Measurements from ENCODE around the gene C6orf136.
A peak's percentile ranks its signal among the peaks of the same experiment; 100 is the strongest.

The C6orf136 gene

GRCh38 chr6:30676660-30677285, 29.8 kb downstream of the C6orf136 start:
- Histone ChIP-seq H2BK5ac (ENCODE audit: low read length) (peak overlapping the region; percentile 24), H4K8ac (ENCODE audit: low read depth, low read length) (no peak overlapping the region), H3K4me2 (ENCODE audit: insufficient read depth, low read length, poor library complexity, severe bottlenecking) (no peak overlapping the region), H2AK5ac (ENCODE audit: low read depth, low read length) (no peak overlapping the region), H3K27ac (replicated peaks; ENCODE audit: low read length) (no peak overlapping the region), H2AFZ (ENCODE audit: low read length) (no peak overlapping the region), H3K79me1 (ENCODE audit: low read depth, low read length) (peaks cover 6% of the 10 kb centered on the region), H3K9ac (ENCODE audit: low read depth, low read length, poor library complexity) (no peak overlapping the region), H3K27me3 (ENCODE audit: control insufficient read depth in 3 of 3, insufficient read depth in 3 of 3, low read depth in 1 of 3, low read length in 3 of 3) (no peaks in the 10 kb centered on the region), H3K4ac (ENCODE audit: low read length) (no peak overlapping the region), H3K14ac (ENCODE audit: low read length) (no peak overlapping the region), H2BK120ac (ENCODE audit: low read depth, low read length) (no peak overlapping the region), H2BK15ac (ENCODE audit: low read length) (no peak overlapping the region), H3K23ac (ENCODE audit: low read depth, low read length, poor library complexity) (no peak overlapping the region), H2BK12ac (ENCODE audit: low read length) (no peak overlapping the region), H3K4me1 (ENCODE audit: control insufficient read depth in 2 of 2, insufficient read depth in 1 of 2, low read depth in 1 of 2, low read length in 2 of 2) (peaks cover 8 to 12% of the 10 kb centered on the region in 2 donors), H3K18ac (ENCODE audit: low read length) (no peak overlapping the region), H4K91ac (ENCODE audit: low read depth, low read length, poor library complexity) (no peak overlapping the region), H3K36me3 (replicated peaks in 1 of 2; ENCODE audit: control insufficient read depth in 2 of 2, insufficient read depth in 2 of 2, low read length in 2 of 2) (peaks cover 23 to 54% of the 10 kb centered on the region in 2 donors), H3K9me3 (replicated peaks in 1 of 2; ENCODE audit: control insufficient read depth in 2 of 2, insufficient read depth in 1 of 2, low read depth in 1 of 2, low read length in 2 of 2) (no peaks in the 10 kb centered on the region), H3K4me3 (ENCODE audit: low read length in 2 of 2) (no peak overlapping the region)
- no CpG with 5 or more reads among the region's 10 CpGs for WGBS, 2 donors (ENCODE audit: extremely low coverage in 2 of 2, insufficient read length in 2 of 2, insufficient replicate concordance in 1 of 2)
- DNase-seq (ENCODE audit: low spot score): no peak

DNA sequence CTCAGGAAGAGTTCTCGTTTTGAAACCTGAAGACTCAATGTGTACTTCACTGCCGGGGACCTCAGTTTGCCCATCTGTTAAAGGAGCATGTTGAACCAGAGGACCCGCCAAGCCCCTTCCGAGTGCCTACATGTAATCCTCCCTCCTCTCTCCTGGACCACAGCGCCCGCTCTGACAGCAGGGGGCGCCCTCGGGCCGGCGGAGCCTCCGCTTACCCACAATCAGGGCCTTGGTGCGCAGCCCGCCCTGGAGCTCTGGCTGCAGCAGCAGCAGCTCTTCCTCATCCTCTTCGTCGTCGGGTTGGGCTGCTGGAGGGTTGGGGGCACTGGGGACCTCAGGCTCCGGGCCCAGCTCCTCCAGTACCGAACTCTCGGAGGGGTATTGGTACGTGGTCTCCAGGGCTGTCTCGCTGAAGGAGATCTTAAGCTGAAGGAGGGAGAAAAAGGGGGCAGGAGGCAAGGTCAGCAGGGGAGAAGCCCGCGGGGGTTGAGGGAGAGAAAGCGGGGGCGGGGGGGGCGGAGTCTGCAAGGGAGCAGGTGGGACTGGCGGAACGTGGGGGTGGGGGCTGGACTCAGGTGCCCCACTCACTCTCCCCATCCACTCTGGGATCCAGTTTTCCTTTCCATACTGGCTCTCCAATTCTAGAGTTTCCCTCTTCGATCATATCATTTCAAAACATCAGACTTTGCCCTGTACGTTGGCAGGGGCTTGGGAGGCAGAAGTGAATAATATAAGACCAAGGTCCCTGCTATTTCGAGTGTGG, 32.2 kb downstream of the C6orf136 start:
- peaks cover 24 to 30% of the 10 kb centered on the region in 2 donors for H3K4me1 ChIP-seq (ENCODE audit: control insufficient read depth in 2 of 2, insufficient read depth in 1 of 2, low read depth in 1 of 2, low read length in 2 of 2)

DNA sequence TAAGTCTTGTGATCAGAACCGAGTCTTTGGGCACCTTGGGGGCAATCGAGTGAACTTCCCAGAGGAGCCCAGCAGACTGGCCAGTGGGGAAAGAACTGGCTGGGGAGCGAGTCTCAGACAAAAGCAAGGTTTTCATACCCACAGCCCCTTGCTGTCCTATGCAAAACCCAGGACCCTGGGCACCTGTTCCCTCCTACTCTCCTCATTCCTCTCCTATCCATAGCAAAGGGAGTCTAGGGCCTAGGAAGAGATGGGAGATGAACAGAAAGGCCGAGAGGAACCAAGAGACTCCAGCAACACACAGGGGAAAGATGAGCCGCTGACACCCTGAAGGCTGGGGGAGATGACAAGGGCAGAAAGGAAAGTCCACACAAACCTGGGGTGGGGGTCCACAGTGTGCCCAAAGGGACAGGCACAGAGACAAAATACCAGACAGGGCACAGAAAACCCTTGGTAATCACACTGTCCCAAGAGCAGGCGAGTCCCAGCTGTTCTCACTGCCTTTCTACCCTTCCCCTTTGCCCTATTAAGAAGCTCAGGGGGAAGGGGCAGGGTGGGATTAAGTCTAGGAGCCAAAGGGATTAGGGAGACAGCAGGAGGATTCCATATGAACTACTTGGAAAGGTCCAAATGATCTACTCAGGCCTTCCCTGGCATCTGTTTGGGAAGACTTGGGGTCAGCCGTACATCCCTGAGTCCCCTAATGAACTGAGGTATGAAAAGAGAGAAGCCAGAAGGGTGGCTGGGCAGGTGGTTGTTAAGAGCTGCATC, 33.0 kb downstream of the C6orf136 start:
- H3K27me3 ChIP-seq (ENCODE audit: control insufficient read depth in 3 of 3, insufficient read depth in 3 of 3, low read depth in 1 of 3, low read length in 3 of 3): no peaks in the 10 kb centered on the region
- H3K27ac ChIP-seq (replicated peaks; ENCODE audit: low read length): peak overlapping the region; percentile 10
- no peak overlapping the region for H3K4ac ChIP-seq (ENCODE audit: low read length)
- H3K9me3 ChIP-seq (replicated peaks in 1 of 2; ENCODE audit: control insufficient read depth in 2 of 2, insufficient read depth in 1 of 2, low read depth in 1 of 2, low read length in 2 of 2): no peaks in the 10 kb centered on the region
- H2BK12ac ChIP-seq (ENCODE audit: low read length): no peak overlapping the region
- H3K4me2 ChIP-seq (ENCODE audit: insufficient read depth, low read length, poor library complexity, severe bottlenecking): no peak overlapping the region
- H4K91ac ChIP-seq (ENCODE audit: low read depth, low read length, poor library complexity): no peak overlapping the region
- H2BK120ac ChIP-seq (ENCODE audit: low read depth, low read length): no peak overlapping the region
- no CpG with 5 or more reads among the region's 7 CpGs for WGBS, 2 donors (ENCODE audit: extremely low coverage in 2 of 2, insufficient read length in 2 of 2, insufficient replicate concordance in 1 of 2)
- no peak overlapping the region for H3K23ac ChIP-seq (ENCODE audit: low read depth, low read length, poor library complexity)
- DNase-seq (ENCODE audit: low spot score): no peak
- peaks cover 30 to 35% of the 10 kb centered on the region in 2 donors for H3K4me1 ChIP-seq (ENCODE audit: control insufficient read depth in 2 of 2, insufficient read depth in 1 of 2, low read depth in 1 of 2, low read length in 2 of 2)
- H3K79me1 ChIP-seq (ENCODE audit: low read depth, low read length): no peaks in the 10 kb centered on the region
- H2AFZ ChIP-seq (ENCODE audit: low read length): no peak overlapping the region
- peak overlapping the region; percentile 29 for H3K18ac ChIP-seq (ENCODE audit: low read length)
- H3K14ac ChIP-seq (ENCODE audit: low read length): no peak overlapping the region
- H3K9ac ChIP-seq (ENCODE audit: low read depth, low read length, poor library complexity): peak overlapping the region; percentile 27
- no peak overlapping the region for H4K8ac ChIP-seq (ENCODE audit: low read depth, low read length)
- no peak overlapping the region for H2BK15ac ChIP-seq (ENCODE audit: low read length)
- peaks cover 23 to 70% of the 10 kb centered on the region in 2 donors for H3K36me3 ChIP-seq (replicated peaks in 1 of 2; ENCODE audit: control insufficient read depth in 2 of 2, insufficient read depth in 2 of 2, low read length in 2 of 2)
- no peak overlapping the region for H2AK5ac ChIP-seq (ENCODE audit: low read depth, low read length)
- peak overlapping the region; percentile 19 for H2BK5ac ChIP-seq (ENCODE audit: low read length)
- H3K4me3 ChIP-seq (ENCODE audit: low read length in 2 of 2): no peak overlapping the region

More for the DNA sequence above, 32.2 kb downstream of the C6orf136 start:
- Histone ChIP-seq H3K79me1 (ENCODE audit: low read depth, low read length) (no peaks in the 10 kb centered on the region), H3K9ac (ENCODE audit: low read depth, low read length, poor library complexity) (no peak overlapping the region), H4K8ac (ENCODE audit: low read depth, low read length) (no peak overlapping the region), H3K18ac (ENCODE audit: low read length) (peak overlapping the region; percentile 84), H3K4ac (ENCODE audit: low read length) (no peak overlapping the region), H2BK12ac (ENCODE audit: low read length) (no peak overlapping the region), H2AFZ (ENCODE audit: low read length) (no peak overlapping the region), H3K36me3 (replicated peaks in 1 of 2; ENCODE audit: control insufficient read depth in 2 of 2, insufficient read depth in 2 of 2, low read length in 2 of 2) (peaks cover 23 to 66% of the 10 kb centered on the region in 2 donors), H3K27ac (replicated peaks; ENCODE audit: low read length) (no peak overlapping the region), H3K4me2 (ENCODE audit: insufficient read depth, low read length, poor library complexity, severe bottlenecking) (peak overlapping the region; percentile 14), H2BK15ac (ENCODE audit: low read length) (no peak overlapping the region), H2BK5ac (ENCODE audit: low read length) (peak overlapping the region; percentile 19), H2AK5ac (ENCODE audit: low read depth, low read length) (peak overlapping the region; percentile 65), H3K9me3 (replicated peaks in 1 of 2; ENCODE audit: control insufficient read depth in 2 of 2, insufficient read depth in 1 of 2, low read depth in 1 of 2, low read length in 2 of 2) (no peaks in the 10 kb centered on the region), H3K23ac (ENCODE audit: low read depth, low read length, poor library complexity) (no peak overlapping the region), H3K14ac (ENCODE audit: low read length) (no peak overlapping the region), H3K4me3 (ENCODE audit: low read length in 2 of 2) (no peak overlapping the region), H2BK120ac (ENCODE audit: low read depth, low read length) (peak overlapping the region; percentile 62), H3K27me3 (ENCODE audit: control insufficient read depth in 3 of 3, insufficient read depth in 3 of 3, low read depth in 1 of 3, low read length in 3 of 3) (no peaks in the 10 kb centered on the region), H4K91ac (ENCODE audit: low read depth, low read length, poor library complexity) (no peak overlapping the region)
- no CpG with 5 or more reads among the region's 31 CpGs for WGBS, 2 donors (ENCODE audit: extremely low coverage in 2 of 2, insufficient read length in 2 of 2, insufficient replicate concordance in 1 of 2)
- peak; percentile 71 for DNase-seq (ENCODE audit: low spot score)

DNA sequence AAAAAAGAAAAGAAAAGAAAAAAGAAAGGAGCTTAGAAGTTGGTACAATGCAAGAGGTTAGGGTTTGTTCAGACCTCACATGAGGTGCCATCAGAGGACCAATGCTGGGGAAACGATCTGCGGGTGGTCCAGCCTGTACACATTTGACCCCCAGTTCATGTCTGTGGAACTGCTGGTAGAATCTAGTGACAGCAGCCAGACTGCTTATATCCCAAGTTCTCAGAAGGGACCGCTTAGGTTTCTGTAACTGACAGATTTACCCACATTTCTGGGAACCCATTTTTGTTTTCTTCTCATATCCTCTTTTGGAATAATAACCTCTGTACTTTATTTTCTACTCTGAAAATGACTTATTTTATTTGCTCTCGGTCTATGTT, 34.8 kb downstream of the C6orf136 start:
- no peak overlapping the region for H2BK120ac ChIP-seq (ENCODE audit: low read depth, low read length)

More for the DNA sequence above, 34.8 kb downstream of the C6orf136 start:
- Histone ChIP-seq H3K18ac (ENCODE audit: low read length) (no peak overlapping the region), H4K8ac (ENCODE audit: low read depth, low read length) (no peak overlapping the region), H3K4me3 (ENCODE audit: low read length in 2 of 2) (no peak overlapping the region), H3K9ac (ENCODE audit: low read depth, low read length, poor library complexity) (no peak overlapping the region), H2AFZ (ENCODE audit: low read length) (no peak overlapping the region), H2AK5ac (ENCODE audit: low read depth, low read length) (no peak overlapping the region), H4K91ac (ENCODE audit: low read depth, low read length, poor library complexity) (no peak overlapping the region), H3K27ac (replicated peaks; ENCODE audit: low read length) (no peak overlapping the region), H3K23ac (ENCODE audit: low read depth, low read length, poor library complexity) (no peak overlapping the region), H3K79me1 (ENCODE audit: low read depth, low read length) (peaks cover 3% of the 10 kb centered on the region), H3K4me1 (ENCODE audit: control insufficient read depth in 2 of 2, insufficient read depth in 1 of 2, low read depth in 1 of 2, low read length in 2 of 2) (peaks cover 43 to 44% of the 10 kb centered on the region in 2 donors), H3K4ac (ENCODE audit: low read length) (no peak overlapping the region), H3K36me3 (replicated peaks in 1 of 2; ENCODE audit: control insufficient read depth in 2 of 2, insufficient read depth in 2 of 2, low read length in 2 of 2) (peaks cover 14 to 66% of the 10 kb centered on the region in 2 donors), H2BK15ac (ENCODE audit: low read length) (no peak overlapping the region), H3K4me2 (ENCODE audit: insufficient read depth, low read length, poor library complexity, severe bottlenecking) (no peak overlapping the region), H3K27me3 (ENCODE audit: control insufficient read depth in 3 of 3, insufficient read depth in 3 of 3, low read depth in 1 of 3, low read length in 3 of 3) (no peaks in the 10 kb centered on the region), H3K9me3 (replicated peaks in 1 of 2; ENCODE audit: control insufficient read depth in 2 of 2, insufficient read depth in 1 of 2, low read depth in 1 of 2, low read length in 2 of 2) (no peaks in the 10 kb centered on the region), H3K14ac (ENCODE audit: low read length) (no peak overlapping the region), H2BK12ac (ENCODE audit: low read length) (no peak overlapping the region), H2BK5ac (ENCODE audit: low read length) (no peak overlapping the region)
- WGBS, 2 donors (ENCODE audit: extremely low coverage in 2 of 2, insufficient read length in 2 of 2, insufficient replicate concordance in 1 of 2): no CpG with 5 or more reads among the region's 4 CpGs
- DNase-seq (ENCODE audit: low spot score): no peak
